ENCODE results near the gene PADI3.
"Not testable (repeated sequence)": the region's sequence is repeated elsewhere in the genome, so short reads cannot be mapped to it uniquely, and the experiment has no call there.

The PADI3 gene

DNA sequence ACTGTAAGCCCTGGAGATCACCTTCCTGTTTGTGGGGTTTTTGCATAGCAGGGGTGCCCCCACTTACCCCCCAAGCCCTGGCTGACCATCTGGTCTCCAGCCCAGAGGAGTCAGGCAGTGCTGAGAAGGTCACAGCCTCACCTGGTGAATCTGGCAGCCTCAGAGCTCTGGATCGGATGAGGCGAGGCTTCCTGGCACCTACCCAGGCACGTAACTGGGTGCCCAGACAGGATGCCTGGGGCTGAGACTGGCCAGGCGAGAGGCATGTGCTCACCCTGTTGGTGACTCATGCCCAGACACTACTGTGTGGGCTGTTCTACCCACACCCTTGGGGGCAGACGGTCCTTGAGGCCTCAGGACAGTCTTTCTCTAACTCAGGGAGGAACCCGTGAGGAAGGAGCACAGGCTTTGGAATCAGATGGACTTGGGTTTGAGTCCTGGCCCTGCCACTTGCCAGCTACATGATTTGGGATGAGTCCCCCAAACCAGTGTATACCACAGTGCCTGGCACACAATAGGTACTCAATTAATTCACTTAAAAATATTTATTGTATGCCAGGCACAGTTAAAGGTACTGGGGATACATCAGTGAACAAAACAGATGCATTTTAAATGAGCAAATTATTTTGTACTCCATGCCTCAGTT is 15.1 kb upstream of the PADI3 start:
- H3K9ac ChIP-seq (ENCODE audit: low read depth, low read length), result no peak overlapping the region
- H3K4me1 ChIP-seq (ENCODE audit: insufficient read depth, low read length), result no peaks in the 10 kb centered on the region

GRCh38 chr1:17234405-17234804 is 14.5 kb upstream of the PADI3 start:
- Histone ChIP-seq H3K27ac (ENCODE audit: low read length) (no peak overlapping the region), H3K9me3 (ENCODE audit: insufficient read depth, low read depth, low read length) (no peaks in the 10 kb centered on the region), H3K4me1 (ENCODE audit: insufficient read depth, low read length) (no peaks in the 10 kb centered on the region), H3K9ac (ENCODE audit: low read depth, low read length) (no peak overlapping the region), H3K27me3 (ENCODE audit: insufficient read depth, low read length) (no peaks in the 10 kb centered on the region), H3K36me3 (ENCODE audit: insufficient read depth, low read depth, low read length) (no peaks in the 10 kb centered on the region), H3K4me3 (ENCODE audit: low read length) (no peak overlapping the region)

More for the DNA sequence above, 15.1 kb upstream of the PADI3 start:
- no peaks in the 10 kb centered on the region for H3K36me3 ChIP-seq (ENCODE audit: insufficient read depth, low read depth, low read length)
- no peaks in the 10 kb centered on the region for H3K27me3 ChIP-seq (ENCODE audit: insufficient read depth, low read length)
- no peak overlapping the region for H3K27ac ChIP-seq (ENCODE audit: low read length)
- no peaks in the 10 kb centered on the region for H3K9me3 ChIP-seq (ENCODE audit: insufficient read depth, low read depth, low read length)
- no peak overlapping the region for H3K4me3 ChIP-seq (ENCODE audit: low read length)

DNA sequence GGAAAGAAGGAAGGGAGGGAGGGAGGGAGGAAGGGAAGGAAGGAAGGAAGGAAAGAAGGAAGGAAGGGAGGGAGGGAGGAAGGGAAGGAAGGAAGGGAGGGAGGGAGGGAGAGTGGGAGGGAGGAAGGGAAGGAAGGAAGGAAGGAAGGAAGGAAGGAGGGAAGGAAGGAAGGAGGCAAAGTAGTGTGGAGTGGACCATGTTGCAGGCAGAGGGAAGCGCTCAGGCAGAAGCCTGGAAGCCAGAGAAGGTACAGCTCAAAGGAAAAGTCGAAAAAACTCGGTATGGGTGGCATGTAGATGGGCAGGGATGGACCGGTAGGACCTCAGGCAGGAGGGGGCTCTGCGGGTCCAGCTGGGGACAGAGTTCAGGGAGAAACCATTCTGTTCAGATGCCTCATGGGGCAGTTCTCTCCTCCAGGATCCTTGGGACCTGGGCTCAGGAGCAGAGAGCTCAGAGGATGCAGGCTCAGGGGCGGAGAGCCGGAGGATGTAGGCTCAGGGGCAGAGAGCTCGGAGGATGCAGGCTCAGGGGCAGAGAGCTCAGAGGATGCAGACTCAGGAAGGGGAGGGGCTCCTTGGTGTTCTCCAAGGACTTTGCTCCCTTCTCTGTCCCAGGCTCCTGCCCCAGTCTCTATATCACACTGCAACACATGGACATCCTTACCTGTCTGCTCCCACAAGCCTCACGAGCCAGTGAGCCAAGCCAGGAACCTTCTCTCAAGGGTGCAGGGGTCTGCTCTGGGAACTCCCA is 13.6 kb upstream of the PADI3 start:
- Histone ChIP-seq H3K36me3 (ENCODE audit: insufficient read depth, low read depth, low read length) (no peaks in the 10 kb centered on the region), H3K27me3 (ENCODE audit: insufficient read depth, low read length) (no peaks in the 10 kb centered on the region), H3K4me1 (ENCODE audit: insufficient read depth, low read length) (no peaks in the 10 kb centered on the region), H3K9me3 (ENCODE audit: insufficient read depth, low read depth, low read length) (no peaks in the 10 kb centered on the region), H3K27ac (ENCODE audit: low read length) (no peak overlapping the region), H3K4me3 (ENCODE audit: low read length) (no peak overlapping the region), H3K9ac (ENCODE audit: low read depth, low read length) (no peak overlapping the region)

DNA sequence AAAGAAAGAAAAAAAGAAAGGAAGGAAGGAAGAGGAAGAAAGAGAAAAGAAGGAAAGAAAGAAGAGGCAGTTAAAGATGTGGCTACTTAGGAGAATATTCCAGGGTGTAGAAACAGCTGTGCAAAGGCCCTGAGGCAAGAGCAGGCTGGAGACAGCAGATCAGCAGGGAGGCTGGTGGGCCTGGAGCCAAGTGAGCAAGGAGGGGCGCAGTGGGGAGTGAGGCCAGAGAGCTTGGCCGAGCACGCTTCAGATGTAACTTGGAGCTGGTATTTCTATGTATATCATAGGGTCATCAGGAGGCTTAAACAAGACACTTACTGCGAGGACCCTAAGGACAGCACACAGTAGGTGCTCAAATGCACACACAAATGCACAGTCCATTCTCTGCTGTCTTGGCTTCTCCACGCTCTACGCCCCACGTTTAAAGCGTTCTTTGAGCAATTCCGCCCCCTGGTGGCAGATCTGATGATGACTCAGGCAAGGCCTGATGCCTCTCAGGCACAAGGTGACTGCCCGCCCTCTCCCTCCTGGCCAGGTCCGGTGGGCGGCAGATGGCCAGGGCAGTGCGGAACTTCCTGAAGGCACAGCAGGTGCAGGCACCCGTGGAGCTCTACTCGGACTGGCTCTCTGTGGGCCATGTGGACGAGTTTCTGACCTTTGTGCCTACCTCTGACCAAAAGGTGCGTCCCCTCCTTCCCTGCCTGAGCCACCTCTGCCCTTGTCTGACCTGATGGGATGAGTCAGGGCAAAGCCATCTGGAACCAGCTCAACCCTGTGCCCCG is 11.9 kb upstream of the PADI3 start:
- Histone ChIP-seq H3K9ac (ENCODE audit: low read depth, low read length) (no peak overlapping the region), H3K9me3 (ENCODE audit: insufficient read depth, low read depth, low read length) (no peaks in the 10 kb centered on the region), H3K27me3 (ENCODE audit: insufficient read depth, low read length) (no peaks in the 10 kb centered on the region), H3K4me3 (ENCODE audit: low read length) (no peak overlapping the region), H3K4me1 (ENCODE audit: insufficient read depth, low read length) (no peaks in the 10 kb centered on the region), H3K27ac (ENCODE audit: low read length) (no peak overlapping the region), H3K36me3 (ENCODE audit: insufficient read depth, low read depth, low read length) (no peaks in the 10 kb centered on the region)

DNA sequence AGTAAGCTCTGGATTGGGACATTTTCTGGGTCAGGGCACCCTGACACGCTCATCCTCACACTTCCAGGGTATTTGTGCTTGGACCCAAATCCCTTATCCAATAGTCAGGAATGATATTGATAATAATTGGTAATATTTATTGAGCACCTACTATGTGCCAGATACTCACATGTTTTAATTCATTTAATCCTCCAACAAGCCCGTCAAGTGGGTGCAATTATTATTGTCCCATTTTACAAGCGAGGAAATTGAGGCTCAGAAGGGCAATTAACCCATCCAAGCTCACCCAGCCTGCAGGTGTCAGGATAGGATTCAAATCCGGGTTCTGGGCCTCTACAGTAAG is 11.4 kb upstream of the PADI3 start:
- H3K4me1 ChIP-seq (ENCODE audit: insufficient read depth, low read length), result no peaks in the 10 kb centered on the region
- H3K36me3 ChIP-seq (ENCODE audit: insufficient read depth, low read depth, low read length), result no peaks in the 10 kb centered on the region
- no peak overlapping the region for H3K4me3 ChIP-seq (ENCODE audit: low read length)
- H3K27ac ChIP-seq (ENCODE audit: low read length), result no peak overlapping the region
- no peaks in the 10 kb centered on the region for H3K27me3 ChIP-seq (ENCODE audit: insufficient read depth, low read length)
- no peak overlapping the region for H3K9ac ChIP-seq (ENCODE audit: low read depth, low read length)
- no peaks in the 10 kb centered on the region for H3K9me3 ChIP-seq (ENCODE audit: insufficient read depth, low read depth, low read length)

- Histone ChIP-seq H3K27me3 (ENCODE audit: insufficient read depth, low read length) (no peaks in the 10 kb centered on the region), H3K27ac (ENCODE audit: low read length) (no peak overlapping the region), H3K36me3 (ENCODE audit: insufficient read depth, low read depth, low read length) (no peaks in the 10 kb centered on the region)
These were observed 9.5 kb upstream of the PADI3 start for GRCh38 chr1:17239420-17239819.

GRCh38 chr1:17241011-17241779 is 7.7 kb upstream of the PADI3 start:
- not testable (repeated sequence) for H3K4me3 ChIP-seq (ENCODE audit: low read length); H3K9me3 ChIP-seq (ENCODE audit: insufficient read depth, low read depth, low read length); H3K27me3 ChIP-seq (ENCODE audit: insufficient read depth, low read length); H3K36me3 ChIP-seq (ENCODE audit: insufficient read depth, low read depth, low read length); H3K4me1 ChIP-seq (ENCODE audit: insufficient read depth, low read length); H3K27ac ChIP-seq (ENCODE audit: low read length); H3K9ac ChIP-seq (ENCODE audit: low read depth, low read length)

More at GRCh38 chr1:17239420-17239819, 9.5 kb upstream of the PADI3 start:
- Histone ChIP-seq H3K9ac (ENCODE audit: low read depth, low read length) (no peak overlapping the region), H3K4me3 (ENCODE audit: low read length) (no peak overlapping the region), H3K4me1 (ENCODE audit: insufficient read depth, low read length) (no peaks in the 10 kb centered on the region), H3K9me3 (ENCODE audit: insufficient read depth, low read depth, low read length) (no peaks in the 10 kb centered on the region)

- H3K27ac ChIP-seq (ENCODE audit: low read length); H3K9ac ChIP-seq (ENCODE audit: low read depth, low read length); H3K36me3 ChIP-seq (ENCODE audit: insufficient read depth, low read depth, low read length); H3K4me3 ChIP-seq (ENCODE audit: low read length); H3K9me3 ChIP-seq (ENCODE audit: insufficient read depth, low read depth, low read length); H3K4me1 ChIP-seq (ENCODE audit: insufficient read depth, low read length); H3K27me3 ChIP-seq (ENCODE audit: insufficient read depth, low read length): not testable (repeated sequence)
These were observed 7.2 kb upstream of the PADI3 start for GRCh38 chr1:17241780-17242074.

DNA sequence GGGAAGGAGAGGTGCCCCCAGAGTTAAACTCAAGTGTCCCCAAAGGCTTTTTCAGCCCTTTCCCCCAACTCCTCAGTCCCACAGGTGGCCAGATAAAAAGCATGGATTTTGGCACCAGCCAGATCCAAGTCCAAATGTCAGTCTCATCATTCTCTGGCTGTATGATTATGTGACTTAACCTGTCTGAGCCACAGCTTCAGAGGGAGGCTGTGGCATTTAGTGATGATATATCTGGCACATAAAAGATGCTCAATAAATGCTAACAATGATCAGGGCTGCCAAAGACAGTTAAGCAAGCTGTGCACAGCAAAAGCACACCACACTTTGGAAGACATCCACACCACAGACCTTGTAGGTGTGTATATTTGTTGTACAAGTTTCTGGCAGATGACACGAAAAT is 5.6 kb upstream of the PADI3 start:
- Histone ChIP-seq H3K27me3 (ENCODE audit: insufficient read depth, low read length) (no peaks in the 10 kb centered on the region), H3K36me3 (ENCODE audit: insufficient read depth, low read depth, low read length) (no peaks in the 10 kb centered on the region), H3K9ac (ENCODE audit: low read depth, low read length) (no peak overlapping the region), H3K27ac (ENCODE audit: low read length) (no peak overlapping the region), H3K9me3 (ENCODE audit: insufficient read depth, low read depth, low read length) (no peaks in the 10 kb centered on the region), H3K4me1 (ENCODE audit: insufficient read depth, low read length) (peaks cover 4% of the 10 kb centered on the region; the same call in 1 of the 2 replicates), H3K4me3 (ENCODE audit: low read length) (no peak overlapping the region)

GRCh38 chr1:17244821-17245740 is 3.8 kb upstream of the PADI3 start:
- no peak overlapping the region for H3K9ac ChIP-seq (ENCODE audit: low read depth, low read length)
- no peak overlapping the region for H3K4me3 ChIP-seq (ENCODE audit: low read length)

DNA sequence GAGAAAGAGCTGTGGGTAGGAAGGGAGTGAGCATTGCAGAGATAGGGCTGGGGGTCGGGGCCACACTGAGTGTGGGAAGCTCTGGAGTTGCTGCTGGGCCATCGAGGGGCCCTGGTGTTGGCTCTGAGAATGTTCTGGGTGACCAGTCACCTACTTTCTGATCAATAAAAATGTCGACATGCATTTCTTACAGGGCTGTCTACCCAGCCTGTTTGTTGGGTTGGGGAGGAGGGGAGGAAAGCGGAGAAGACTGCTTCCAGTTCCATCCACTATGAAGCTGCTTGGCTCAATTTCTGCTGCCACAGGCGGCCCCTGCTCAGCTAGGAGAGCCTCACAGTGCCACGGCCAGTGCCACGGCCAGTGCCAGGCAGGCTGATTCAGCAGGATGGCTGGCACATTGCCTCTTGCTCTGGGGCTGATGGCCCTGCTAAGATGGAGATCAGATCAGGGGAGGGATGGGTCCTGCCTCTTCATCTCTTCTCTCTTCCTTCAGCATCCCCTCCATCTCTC is 3.0 kb upstream of the PADI3 start:
- Histone ChIP-seq H3K9me3 (ENCODE audit: insufficient read depth, low read depth, low read length) (no peaks in the 10 kb centered on the region), H3K4me3 (ENCODE audit: low read length) (no peak overlapping the region), H3K9ac (ENCODE audit: low read depth, low read length) (no peak overlapping the region), H3K27ac (ENCODE audit: low read length) (no peak overlapping the region), H3K36me3 (ENCODE audit: insufficient read depth, low read depth, low read length) (no peaks in the 10 kb centered on the region), H3K27me3 (ENCODE audit: insufficient read depth, low read length) (no peaks in the 10 kb centered on the region), H3K4me1 (ENCODE audit: insufficient read depth, low read length) (peaks cover 4% of the 10 kb centered on the region; the same call in 1 of the 2 replicates)

More at GRCh38 chr1:17244821-17245740, 3.8 kb upstream of the PADI3 start:
- Histone ChIP-seq H3K4me1 (ENCODE audit: insufficient read depth, low read length) (peaks cover 4% of the 10 kb centered on the region; the same call in 1 of the 2 replicates), H3K27ac (ENCODE audit: low read length) (no peak overlapping the region), H3K9me3 (ENCODE audit: insufficient read depth, low read depth, low read length) (no peaks in the 10 kb centered on the region), H3K27me3 (ENCODE audit: insufficient read depth, low read length) (no peaks in the 10 kb centered on the region), H3K36me3 (ENCODE audit: insufficient read depth, low read depth, low read length) (no peaks in the 10 kb centered on the region)

Measured in iPS-20b (cell line).